ENCODE results near the gene TRIM14. TPM values are rescaled to one million over a fixed set of nuclear protein-coding genes. Genes with fewer than 3 reads are reported as not detected.

The TRIM14 gene
- total RNA-seq, 1 experiment from 2014 or later = 12.5 TPM

DNA sequence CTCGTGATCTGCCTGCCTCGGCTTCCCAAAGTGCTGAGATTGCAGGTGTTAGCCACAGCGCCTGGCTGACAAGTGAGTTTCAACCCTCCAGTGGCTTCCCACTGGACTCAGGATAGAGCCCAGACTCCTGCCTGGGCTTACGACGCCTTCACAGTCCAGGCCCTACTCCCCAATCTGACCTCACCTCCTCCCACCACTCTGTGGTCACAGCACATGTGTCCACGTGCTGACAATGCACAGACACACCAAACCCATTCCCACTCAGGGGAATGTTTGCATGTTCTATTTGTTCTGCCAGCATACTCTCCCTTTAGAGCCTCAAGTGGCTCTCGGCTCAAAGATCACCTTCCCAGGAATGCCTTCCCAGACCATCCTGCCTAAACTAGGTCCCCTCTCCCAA, 31.1 kb upstream of the TRIM14 start:
- H2AK5ac ChIP-seq (ENCODE audit: insufficient read length, low read length) = no peak overlapping the region
- no peaks in the 10 kb centered on the region for H3K4me1 ChIP-seq (ENCODE audit: insufficient read depth, low read length)
- H3K4ac ChIP-seq (ENCODE audit: low read depth, low read length) = no peak overlapping the region
- H4K5ac ChIP-seq (ENCODE audit: insufficient read length, low read depth, low read length) = no peak overlapping the region
- no peak for DNase-seq
- no peak overlapping the region for H2BK12ac ChIP-seq (ENCODE audit: insufficient read length, low read depth, low read length)
- no peak overlapping the region for H4K91ac ChIP-seq (ENCODE audit: insufficient read length, low read depth, low read length)
- H3K23me2 ChIP-seq (ENCODE audit: insufficient read length, low read depth, low read length, poor library complexity, severe bottlenecking) = no peaks in the 10 kb centered on the region
- TF ChIP-seq, protein P1, sequence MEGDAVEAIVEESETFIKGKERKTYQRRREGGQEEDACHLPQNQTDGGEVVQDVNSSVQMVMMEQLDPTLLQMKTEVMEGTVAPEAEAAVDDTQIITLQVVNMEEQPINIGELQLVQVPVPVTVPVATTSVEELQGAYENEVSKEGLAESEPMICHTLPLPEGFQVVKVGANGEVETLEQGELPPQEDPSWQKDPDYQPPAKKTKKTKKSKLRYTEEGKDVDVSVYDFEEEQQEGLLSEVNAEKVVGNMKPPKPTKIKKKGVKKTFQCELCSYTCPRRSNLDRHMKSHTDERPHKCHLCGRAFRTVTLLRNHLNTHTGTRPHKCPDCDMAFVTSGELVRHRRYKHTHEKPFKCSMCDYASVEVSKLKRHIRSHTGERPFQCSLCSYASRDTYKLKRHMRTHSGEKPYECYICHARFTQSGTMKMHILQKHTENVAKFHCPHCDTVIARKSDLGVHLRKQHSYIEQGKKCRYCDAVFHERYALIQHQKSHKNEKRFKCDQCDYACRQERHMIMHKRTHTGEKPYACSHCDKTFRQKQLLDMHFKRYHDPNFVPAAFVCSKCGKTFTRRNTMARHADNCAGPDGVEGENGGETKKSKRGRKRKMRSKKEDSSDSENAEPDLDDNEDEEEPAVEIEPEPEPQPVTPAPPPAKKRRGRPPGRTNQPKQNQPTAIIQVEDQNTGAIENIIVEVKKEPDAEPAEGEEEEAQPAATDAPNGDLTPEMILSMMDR (conservative IDR thresholded peaks at IDR 0.05) = no peak
- WGBS (ENCODE audit: extremely low coverage, insufficient read length, low lambda C conversion rate) = no CpG with 5 or more reads among the region's 7 CpGs
- H3K27me3 Mint-ChIP-seq (ENCODE audit: low read depth) = no peaks in the 10 kb centered on the region
- H3K4me1 Mint-ChIP-seq = peaks cover 7 to 11% of the 10 kb centered on the region in 2 experiments; a peak in 3 of 4 replicates
- no peak overlapping the region for H2BK120ac ChIP-seq (ENCODE audit: low read depth, low read length, poor library complexity, severe bottlenecking)
- H2BK20ac ChIP-seq (ENCODE audit: low read depth, low read length, poor library complexity, severe bottlenecking) = no peak overlapping the region
- H3K4me3 Mint-ChIP-seq = no peak overlapping the region
- no peak overlapping the region for H2BK15ac ChIP-seq (ENCODE audit: low read depth, low read length)
- no peaks in the 10 kb centered on the region for H3K79me1 ChIP-seq (ENCODE audit: insufficient read depth, low read depth, low read length, poor library complexity, severe bottlenecking)
- no peak overlapping the region for H3K23ac ChIP-seq (ENCODE audit: insufficient read length, low read depth, low read length)
- no peaks in the 10 kb centered on the region for H3K79me2 ChIP-seq (ENCODE audit: insufficient read depth, low read length)
- H3K27ac ChIP-seq (ENCODE audit: insufficient read length, low read depth, low read length) = no peak overlapping the region
- no peak overlapping the region for H3K56ac ChIP-seq (ENCODE audit: insufficient read length, low read depth, low read length)
- no peak overlapping the region for H3K4me2 ChIP-seq (ENCODE audit: insufficient read depth, insufficient read length, low read length)
- no peak overlapping the region for H4K8ac ChIP-seq (replicated peaks; ENCODE audit: insufficient read length, low read depth, low read length)
- H4K20me1 ChIP-seq (ENCODE audit: control insufficient read depth, insufficient read depth, insufficient read length) = no peaks in the 10 kb centered on the region
- peaks cover 3 to 14% (median 7%) of the 10 kb centered on the region in 3 experiments; a peak in 3 of 7 replicates for H3K36me3 Mint-ChIP-seq (ENCODE audit: insufficient read depth in 1 of 3, low read depth in 3 of 3)
- H3K9ac ChIP-seq (ENCODE audit: extremely low read depth, insufficient read length, low read length) = no peak overlapping the region
- H2BK5ac ChIP-seq (ENCODE audit: insufficient read length, low read length) = no peak overlapping the region
- H3K27me3 ChIP-seq (ENCODE audit: insufficient read depth, low read length) = no peaks in the 10 kb centered on the region
- no peaks in the 10 kb centered on the region for H3K9me3 ChIP-seq (ENCODE audit: control insufficient read depth, low read depth, low read length)
- H3K9me3 Mint-ChIP-seq = no peaks in the 10 kb centered on the region
- no peak overlapping the region for H2AFZ ChIP-seq (ENCODE audit: low read length)
- no peak overlapping the region for H3T11ph ChIP-seq (ENCODE audit: low read length)
- no peak overlapping the region for H3K18ac ChIP-seq (ENCODE audit: insufficient read length, low read depth, low read length)
- no peak overlapping the region; a peak in 1 of 7 replicates for H3K27ac Mint-ChIP-seq
- no peak overlapping the region for H3K14ac ChIP-seq (ENCODE audit: insufficient read depth, low read length)
